Neutrophil (primary cell): ENCODE measurements around the gene KIAA1958.
A peak's percentile ranks its signal among the peaks of the same experiment; 100 is the strongest.

ENCODE experiments used
- H3K27ac ChIP-seq: fragments of 200-600 bp; sonication (generic); 2 replicates; pipeline ENCODE4 v1.5.1; 2016; ENCODE audit warnings: mild to moderate bottlenecking, moderate library complexity
- H3K27me3 ChIP-seq: fragments of 200-600 bp; sonication (generic); 2 replicates; pipeline ENCODE4 v1.6.0; 2016; ENCODE audit warnings: mild to moderate bottlenecking
- H3K36me3 ChIP-seq: fragments of 200-600 bp; sonication (generic); 2 replicates; pipeline ENCODE4 v1.5.1; 2017
- H3K4me1 ChIP-seq, 2 experiments: fragments of 200-600 bp in 1 of 2; sonication (generic) in 1 of 2; 1 replicate in 1 of 2; 2 replicates in 1 of 2; pipeline versions ENCODE4 v1.5.1 to v1.6.1; 2013 to 2016; ENCODE audit warnings: low read depth in 1 of 2, low read length in 1 of 2, mild to moderate bottlenecking in 1 of 2, moderate library complexity in 1 of 2; ENCODE audit not compliant: control insufficient read depth in 1 of 2, insufficient read depth in 1 of 2
- H3K4me3 ChIP-seq, 2 experiments: fragments of 200-600 bp in 1 of 2; sonication (generic) in 1 of 2; 1 replicate in 1 of 2; 2 replicates in 1 of 2; pipeline ENCODE4 v1.5.1; 2013 to 2016; ENCODE audit warnings: low read depth in 1 of 2, low read length in 1 of 2, mild to moderate bottlenecking in 1 of 2, moderate library complexity in 1 of 2
- H3K9me3 ChIP-seq: fragments of 200-600 bp; sonication (generic); 2 replicates; pipeline ENCODE4 v1.5.1; 2016
- CTCF ChIP-seq: fragments of 200-600 bp; sonication (generic); IDR thresholded peaks from 2 replicates; pipeline ENCODE4 v1.5.1; 2016; ENCODE audit warnings: antibody characterized with exemption

The KIAA1958 gene

GRCh38 chr9:112443636-112444035, 43.0 kb upstream of the KIAA1958 start:
- peaks cover 25 to 28% of the 10 kb centered on the region in 2 experiments for H3K4me1 ChIP-seq
- H3K27me3 ChIP-seq = no peaks in the 10 kb centered on the region
- peaks cover 51% of the 10 kb centered on the region for H3K36me3 ChIP-seq
- no peak for TF ChIP-seq CTCF
- H3K4me3 ChIP-seq = no peak overlapping the region
- no peak overlapping the region for H3K27ac ChIP-seq
- no peaks in the 10 kb centered on the region for H3K9me3 ChIP-seq

- Histone ChIP-seq H3K27ac (peak overlapping the region; percentile 60), H3K4me3 (no peak overlapping the region)
- TF ChIP-seq CTCF = no peak
Measured at GRCh38 chr9:112445196-112445595, 41.4 kb upstream of the KIAA1958 start.

GRCh38 chr9:112446080-112446479, 40.5 kb upstream of the KIAA1958 start:
- peaks cover 28% of the 10 kb centered on the region for H3K36me3 ChIP-seq
- no peaks in the 10 kb centered on the region for H3K9me3 ChIP-seq
- peaks cover 25 to 28% of the 10 kb centered on the region in 2 experiments for H3K4me1 ChIP-seq
- H3K27me3 ChIP-seq = no peaks in the 10 kb centered on the region
- no peak for TF ChIP-seq CTCF
- peak overlapping the region; percentile 60 for H3K27ac ChIP-seq
- no peak overlapping the region for H3K4me3 ChIP-seq

More at GRCh38 chr9:112445196-112445595, 41.4 kb upstream of the KIAA1958 start:
- no peaks in the 10 kb centered on the region for H3K27me3 ChIP-seq
- peaks cover 25 to 28% of the 10 kb centered on the region in 2 experiments for H3K4me1 ChIP-seq
- peaks cover 35% of the 10 kb centered on the region for H3K36me3 ChIP-seq
- H3K9me3 ChIP-seq = no peaks in the 10 kb centered on the region

GRCh38 chr9:112446526-112446925, 40.1 kb upstream of the KIAA1958 start:
- H3K36me3 ChIP-seq = peaks cover 28% of the 10 kb centered on the region
- H3K27ac ChIP-seq = peak overlapping the region; percentile 60
- H3K4me1 ChIP-seq = peaks cover 25 to 28% of the 10 kb centered on the region in 2 experiments
- no peaks in the 10 kb centered on the region for H3K27me3 ChIP-seq
- no peaks in the 10 kb centered on the region for H3K9me3 ChIP-seq
- no peak overlapping the region for H3K4me3 ChIP-seq
- no peak for TF ChIP-seq CTCF

GRCh38 chr9:112447283-112447761, 39.3 kb upstream of the KIAA1958 start:
- Histone ChIP-seq H3K27ac (peak overlapping the region; percentile 60), H3K27me3 (no peaks in the 10 kb centered on the region), H3K4me1 (peaks cover 25 to 28% of the 10 kb centered on the region in 2 experiments), H3K9me3 (no peaks in the 10 kb centered on the region), H3K36me3 (peaks cover 28% of the 10 kb centered on the region), H3K4me3 (no peak overlapping the region)
- TF ChIP-seq CTCF = no peak
